KG1 (cell line): ENCODE data around the gene FERD3L.
A peak's percentile ranks its signal among the peaks of the same experiment; 100 is the strongest.
"Not testable (repeated sequence)": the region's sequence is repeated elsewhere in the genome, so short reads cannot be mapped to it uniquely, and the experiment has no call there.

Experiments used
- DNase-seq: peaks from one replicate; lab custom pipeline; 2025; lab: John Stamatoyannopoulos, UW

FERD3L gene, protein sequence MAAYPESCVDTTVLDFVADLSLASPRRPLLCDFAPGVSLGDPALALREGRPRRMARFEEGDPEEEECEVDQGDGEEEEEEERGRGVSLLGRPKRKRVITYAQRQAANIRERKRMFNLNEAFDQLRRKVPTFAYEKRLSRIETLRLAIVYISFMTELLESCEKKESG

DNA sequence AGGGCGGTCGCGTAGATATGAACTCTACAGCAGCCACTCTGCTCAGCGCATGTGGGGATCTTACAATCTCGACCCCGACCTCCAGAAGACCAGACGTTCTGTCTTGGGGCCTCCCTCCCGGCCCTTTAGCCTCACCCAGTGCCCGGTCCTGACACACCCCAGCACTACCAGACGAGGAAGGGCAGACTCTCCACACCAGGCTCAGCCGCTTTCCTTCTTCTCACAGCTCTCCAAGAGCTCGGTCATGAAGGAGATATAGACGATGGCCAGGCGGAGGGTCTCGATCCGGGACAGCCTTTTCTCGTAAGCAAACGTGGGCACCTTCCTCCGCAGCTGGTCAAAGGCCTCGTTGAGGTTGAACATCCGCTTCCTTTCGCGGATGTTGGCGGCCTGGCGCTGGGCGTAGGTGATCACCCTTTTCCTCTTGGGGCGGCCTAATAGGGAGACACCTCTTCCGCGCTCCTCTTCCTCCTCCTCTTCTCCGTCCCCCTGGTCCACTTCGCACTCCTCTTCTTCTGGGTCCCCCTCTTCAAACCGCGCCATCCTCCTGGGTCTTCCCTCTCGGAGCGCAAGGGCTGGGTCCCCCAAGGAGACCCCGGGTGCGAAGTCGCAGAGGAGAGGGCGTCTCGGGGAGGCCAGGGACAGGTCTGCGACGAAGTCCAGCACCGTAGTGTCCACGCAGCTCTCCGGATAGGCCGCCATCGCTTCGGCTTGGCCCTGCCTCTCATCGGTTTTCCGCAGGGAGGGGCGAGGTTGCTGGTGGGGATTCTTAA is at the start of gene FERD3L:
Gene FERD3L (minus strand): TSS at position 761 of the 773 bp plus-strand sequence. CDS start 59 bp downstream, at position 702.
- DNase-seq = no peak

DNA sequence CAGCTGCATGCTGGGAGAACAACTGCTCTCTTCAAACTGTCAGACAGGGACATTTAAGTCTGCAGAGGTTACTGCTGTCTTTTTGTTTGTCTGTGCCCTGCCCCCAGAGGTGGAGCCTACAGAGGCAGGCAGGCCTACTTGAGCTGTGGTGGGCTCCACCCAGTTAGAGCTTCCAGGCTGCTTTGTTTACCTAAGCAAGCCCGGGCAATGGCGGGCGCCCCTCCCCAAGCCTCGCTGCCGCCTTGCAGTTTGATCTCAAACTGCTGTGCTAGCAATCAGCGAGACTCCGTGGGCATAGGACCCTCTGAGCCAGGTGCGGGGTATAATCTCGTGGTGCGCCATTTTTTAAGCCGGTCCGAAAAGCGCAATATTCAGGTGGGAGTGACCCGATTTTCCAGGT is 49.2 kb upstream of the FERD3L start:
- not testable (repeated sequence) for DNase-seq

DNA sequence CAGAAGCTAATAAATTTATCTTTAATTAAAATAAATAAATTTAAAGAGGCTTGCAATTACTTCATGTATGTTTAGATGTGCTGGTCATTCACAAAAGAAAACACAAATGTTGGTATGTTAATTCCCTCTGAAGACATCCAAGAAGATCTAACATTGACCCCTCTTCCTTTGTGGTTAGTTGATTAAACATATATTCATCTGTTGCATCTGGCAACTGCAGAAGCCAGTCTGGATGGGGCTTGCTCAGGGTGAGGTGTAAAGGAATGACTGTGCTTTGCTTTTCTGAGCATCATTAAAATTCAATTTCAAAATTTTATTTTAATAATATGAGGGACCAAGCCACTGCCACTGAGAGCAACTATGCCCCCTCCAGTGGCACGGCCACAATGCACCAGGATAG is 36.4 kb upstream of the FERD3L start:
- no peak for DNase-seq

DNA sequence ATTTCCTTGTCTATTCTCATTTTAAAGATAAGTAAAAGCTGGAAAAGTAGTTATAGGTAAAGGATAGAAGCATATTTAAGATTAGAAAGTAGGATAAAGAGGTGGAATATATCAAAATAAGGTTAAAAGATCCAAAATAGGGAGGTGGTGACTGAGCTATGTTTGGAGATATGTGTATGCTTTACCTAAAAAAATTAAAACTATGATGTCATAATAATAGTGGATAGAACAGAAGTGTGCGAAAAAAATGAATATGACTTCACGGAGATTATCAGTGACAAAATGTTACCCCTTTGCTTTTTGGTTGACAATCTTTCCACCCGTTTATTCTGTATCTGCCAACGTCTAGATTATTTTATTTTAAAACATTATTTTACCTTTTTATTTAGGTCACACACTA is 33.4 kb upstream of the FERD3L start:
- no peak for DNase-seq

DNA sequence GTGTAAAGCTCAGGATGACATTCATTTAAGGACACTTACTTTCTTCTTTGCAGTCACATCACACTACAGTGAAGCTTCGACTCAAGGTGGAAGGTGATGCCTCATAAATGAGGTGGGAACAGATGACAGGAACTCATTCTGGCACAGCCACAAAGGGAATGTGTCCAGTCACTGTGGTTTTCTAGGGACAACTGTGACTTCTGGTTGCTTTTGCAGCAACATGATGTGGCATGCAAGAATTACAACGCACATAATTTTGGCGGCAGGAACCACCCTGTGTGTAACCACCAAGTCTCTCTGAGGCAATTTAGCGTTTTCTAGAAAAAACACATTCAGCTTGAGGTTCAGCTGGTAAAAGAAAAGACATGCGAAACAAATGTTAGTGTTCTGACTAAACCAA is 32.0 kb upstream of the FERD3L start:
- peak; percentile 1 for DNase-seq

DNA sequence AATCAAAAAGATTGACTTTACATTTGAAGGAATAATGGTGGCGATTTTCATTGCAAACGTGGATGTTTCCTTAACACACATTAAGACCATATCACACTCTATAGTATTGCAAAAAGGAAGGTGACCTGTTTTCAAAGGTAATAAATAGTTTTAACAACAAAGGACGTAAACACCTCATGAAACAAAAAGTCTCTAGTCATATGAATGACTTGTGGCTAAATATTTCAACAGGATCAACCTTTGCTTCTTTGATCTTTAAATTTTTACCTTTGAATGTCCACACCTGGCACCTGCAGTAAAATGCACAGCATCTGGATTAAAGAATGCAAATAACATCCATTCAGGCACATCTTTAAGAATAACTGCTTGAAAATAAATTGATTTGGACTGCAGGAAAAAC is 30.0 kb upstream of the FERD3L start:
- DNase-seq = no peak

DNA sequence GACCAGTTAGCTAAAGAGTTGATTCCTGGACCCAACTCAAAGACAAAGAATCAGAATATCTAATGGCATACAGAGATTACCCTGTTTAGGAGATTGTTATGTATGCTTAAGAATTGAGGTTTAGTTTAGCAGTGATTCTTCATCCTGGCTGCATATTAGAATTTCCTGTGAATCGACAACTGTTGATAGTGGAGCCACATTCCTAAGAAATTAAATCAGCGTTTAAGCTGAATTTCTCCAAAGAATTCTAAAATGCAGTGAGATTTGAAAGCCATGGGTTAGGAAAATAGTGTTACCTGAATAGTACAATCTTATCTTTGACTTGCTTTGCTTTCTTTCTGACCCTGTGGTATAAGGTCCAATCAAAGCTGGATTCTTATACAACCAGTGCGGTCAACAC is 16.4 kb upstream of the FERD3L start:
- DNase-seq = no peak

DNA sequence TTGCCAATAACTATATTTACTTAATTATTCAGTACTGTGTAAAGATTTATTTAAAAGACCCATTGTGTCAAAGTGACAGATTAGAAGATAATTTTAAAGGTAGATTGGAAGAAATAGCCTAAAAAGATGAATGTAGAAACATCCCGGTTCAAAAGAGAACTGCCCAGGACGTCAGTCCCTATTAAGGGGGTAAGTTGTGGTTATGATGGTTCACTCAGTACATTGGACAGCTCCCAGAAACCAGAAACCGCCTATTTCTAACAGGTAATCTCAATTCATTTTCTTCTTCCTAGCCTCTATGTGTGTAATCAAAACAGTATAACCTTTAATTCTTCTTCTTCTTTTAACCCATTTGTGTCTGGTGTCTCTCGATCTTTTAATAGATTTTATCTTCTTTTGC is 1.5 kb upstream of the FERD3L start:
- no peak for DNase-seq

DNA sequence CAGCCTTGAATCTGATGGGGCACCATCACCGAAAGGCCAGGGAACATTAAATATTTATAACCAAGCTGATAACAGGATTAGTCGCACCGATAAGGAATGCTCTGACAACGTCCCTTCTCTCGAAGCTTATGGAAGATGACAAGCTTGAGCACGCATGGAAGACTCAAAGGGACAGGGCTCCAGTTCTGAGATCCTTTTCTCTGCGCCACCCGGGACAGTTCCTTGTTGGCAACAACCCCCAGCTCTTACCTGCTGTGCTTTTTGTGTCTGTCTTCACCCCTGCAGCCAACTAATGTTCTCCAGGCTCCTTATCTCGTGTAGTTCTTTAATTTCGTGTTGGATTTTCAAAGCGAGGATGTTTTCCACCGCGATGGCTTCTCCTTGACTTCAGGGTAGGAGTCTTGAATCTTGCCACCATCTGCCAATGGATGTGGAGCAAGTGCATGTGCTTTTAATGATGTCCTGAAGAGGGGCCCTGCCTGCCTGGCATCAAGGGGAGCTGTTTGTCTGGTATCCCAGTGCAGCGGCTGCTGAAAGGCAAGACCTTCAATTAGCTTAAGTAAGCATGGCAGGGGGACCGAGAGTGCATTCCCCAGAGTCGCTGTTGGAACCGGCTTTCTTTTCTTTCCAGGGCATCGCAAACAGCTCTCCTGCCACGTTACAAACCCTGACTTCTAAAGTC is 354 bp upstream of the FERD3L start:
- no peak for DNase-seq

DNA sequence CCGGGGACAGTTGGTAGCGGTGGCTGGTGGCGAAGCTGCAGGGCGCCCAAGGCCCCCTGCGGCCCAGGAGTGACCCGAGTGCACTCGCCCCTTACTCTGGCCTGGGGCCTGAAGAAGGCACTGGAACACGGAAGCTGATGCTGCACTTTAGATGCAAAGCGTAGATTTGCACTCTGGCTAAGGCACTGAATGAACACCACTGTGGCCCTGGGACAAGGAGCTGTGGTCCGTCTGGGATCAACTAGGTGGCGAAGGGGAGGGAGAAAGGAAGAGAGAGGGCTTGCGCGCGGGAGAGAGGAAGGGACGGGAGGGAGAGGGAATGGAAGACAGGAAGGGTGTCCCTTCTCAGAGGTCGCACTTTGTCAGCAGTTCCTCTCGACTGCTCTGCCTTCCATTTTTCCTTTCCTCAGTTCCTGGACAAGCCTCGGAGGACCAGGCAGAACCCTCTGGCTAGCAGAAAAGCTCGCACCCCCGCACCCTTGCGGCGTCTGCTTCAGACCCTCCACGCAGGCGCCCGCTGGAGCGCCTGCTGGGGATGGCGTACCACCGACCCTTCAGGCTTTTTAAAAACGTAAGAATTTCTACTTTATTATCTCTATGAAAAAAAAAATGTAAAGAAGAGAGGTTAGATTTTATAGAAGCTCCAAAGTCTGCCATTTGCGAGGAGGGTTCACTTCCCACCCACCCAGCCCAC is 1.2 kb downstream of the FERD3L start:
- DNase-seq = no peak

DNA sequence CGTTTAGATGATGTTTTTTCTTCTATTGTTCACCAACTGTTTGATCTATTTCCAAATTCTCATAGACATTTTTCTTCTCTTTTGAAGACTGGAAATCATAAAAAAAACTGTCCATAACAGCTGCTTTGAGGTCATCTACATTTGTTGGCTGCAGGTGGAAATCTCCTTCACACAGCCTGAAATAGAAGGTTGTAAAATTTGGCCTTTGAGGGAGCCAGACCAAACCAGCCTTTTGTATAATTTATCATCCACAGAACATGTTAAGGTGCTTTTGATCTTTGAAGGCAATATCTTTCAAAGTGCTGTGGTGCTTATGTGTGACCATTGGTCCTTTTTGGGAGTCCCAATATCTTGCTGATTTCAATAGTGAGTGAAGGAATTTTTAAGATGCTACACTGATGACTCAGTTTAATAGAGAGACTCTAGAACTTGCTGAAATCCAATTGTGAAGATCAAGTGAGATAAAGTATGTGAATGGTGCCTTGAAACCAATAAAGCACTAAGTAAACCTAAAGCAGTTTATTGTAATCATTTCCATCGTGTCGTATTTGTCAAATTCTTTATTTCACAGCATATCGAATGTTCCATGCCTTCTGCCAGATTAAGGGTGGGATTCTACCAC is 5.4 kb downstream of the FERD3L start:
- no peak for DNase-seq

DNA sequence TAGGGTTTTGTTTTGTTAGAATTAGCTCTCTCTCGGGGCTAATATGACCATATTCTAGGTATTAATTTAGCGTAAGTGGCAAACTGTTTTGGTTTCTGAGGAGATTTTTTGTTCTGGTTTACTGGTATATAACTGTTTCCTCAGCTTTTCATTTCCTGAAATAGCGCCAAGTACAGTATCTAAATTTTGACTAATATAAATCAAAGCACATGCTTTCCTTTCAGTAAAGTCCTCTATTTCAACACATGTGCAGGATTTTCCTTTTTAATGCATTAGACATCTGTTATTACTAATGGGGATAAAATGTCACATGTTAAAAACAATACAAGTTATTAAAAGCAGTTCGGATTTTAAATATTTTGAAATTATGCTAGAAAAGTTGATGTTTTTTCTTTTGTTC is 11.3 kb downstream of the FERD3L start:
- DNase-seq = no peak

DNA sequence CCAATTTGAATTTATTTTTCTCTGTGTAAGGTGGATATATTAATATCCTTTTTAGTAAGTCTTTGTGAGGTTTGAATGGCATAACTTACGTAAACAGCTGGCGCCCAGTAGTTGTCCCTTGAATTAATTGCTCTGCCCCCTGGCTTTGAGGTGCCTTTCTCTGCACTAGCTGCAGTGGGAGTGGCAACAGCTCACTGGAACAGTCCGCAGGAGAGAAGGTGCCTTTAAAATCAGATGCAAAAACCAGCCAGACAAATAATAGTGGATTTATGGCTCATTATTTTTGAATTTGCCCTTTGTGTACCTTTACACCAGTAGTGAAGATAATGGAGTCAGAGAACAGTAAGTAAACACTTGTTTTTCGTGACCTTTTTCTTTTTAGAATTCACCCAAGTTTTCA is 11.8 kb downstream of the FERD3L start:
- DNase-seq = no peak

DNA sequence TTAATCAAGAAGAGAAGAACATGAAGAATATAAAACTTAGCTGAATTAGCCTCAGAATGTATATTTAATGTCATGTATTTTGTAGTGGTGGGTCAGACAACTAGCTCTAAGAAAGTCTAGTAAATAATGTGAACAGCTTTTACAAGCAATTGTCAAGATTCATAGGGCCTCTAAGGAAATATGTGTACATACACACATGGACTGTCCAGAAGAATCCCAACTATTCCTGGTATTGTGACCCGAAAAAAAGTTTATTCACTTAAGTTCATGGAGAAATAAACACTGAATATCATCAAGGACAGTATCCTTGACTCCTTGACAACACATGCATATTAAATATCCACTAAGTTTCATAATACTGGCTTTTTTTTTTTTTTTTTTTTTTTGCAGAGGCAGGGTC is 16.4 kb downstream of the FERD3L start:
- DNase-seq = no peak

DNA sequence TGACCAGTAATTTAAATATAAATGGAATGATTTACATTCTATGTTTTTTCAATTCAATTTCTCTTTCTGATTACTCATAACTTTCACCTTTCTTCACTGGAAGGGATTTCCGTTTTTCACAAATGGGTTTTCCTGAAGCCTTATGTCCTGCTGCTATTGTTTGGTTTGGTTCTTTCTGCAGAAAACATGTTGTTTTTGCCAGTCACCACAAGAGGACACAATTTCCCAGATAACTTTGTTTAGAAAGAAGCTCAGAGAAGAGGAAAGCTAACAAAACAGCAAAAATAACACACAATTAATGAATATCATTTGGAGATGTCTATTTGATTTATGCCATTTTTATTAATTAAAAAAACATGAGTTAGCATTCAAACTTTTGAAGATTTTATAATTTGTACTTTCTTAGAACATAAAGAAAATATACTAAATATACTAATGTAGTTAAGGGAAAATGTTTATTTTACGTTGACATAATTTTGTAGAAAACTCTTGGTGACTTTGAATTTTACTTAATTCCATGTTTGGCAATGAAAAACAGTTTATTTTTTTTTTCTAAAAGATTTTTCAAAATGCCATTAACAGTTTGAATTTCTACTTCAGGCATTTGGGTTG is 23.1 kb downstream of the FERD3L start:
- DNase-seq = no peak

DNA sequence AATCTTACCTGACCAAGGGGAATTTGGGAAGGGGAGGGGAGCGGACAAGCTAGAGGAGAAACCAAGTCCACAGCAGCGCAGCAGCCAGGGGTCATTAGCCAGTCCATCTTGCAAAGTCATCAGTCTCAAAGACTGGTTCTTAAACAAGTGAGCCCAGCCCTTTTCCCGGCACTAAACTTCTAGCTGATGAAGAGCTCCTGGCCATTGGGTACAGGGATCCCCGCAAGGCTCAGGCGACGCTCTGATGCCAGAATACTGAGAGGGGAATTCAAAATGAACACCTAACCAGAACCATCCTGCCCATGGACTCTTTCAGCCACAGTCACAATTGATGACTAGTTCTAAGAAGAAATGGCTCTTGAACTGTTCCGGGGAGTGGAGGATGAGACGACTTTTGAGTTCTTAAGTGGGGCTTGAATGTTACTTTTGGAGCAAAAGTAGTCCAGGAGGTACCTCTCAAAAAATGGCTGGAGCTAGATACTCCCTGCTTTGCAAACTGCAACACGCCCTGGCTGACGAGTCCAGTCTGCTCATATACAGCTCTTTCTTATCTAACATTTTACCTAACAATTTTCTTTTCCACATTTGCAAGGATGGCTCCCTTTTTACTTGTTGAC is 25.2 kb downstream of the FERD3L start:
- no peak for DNase-seq

DNA sequence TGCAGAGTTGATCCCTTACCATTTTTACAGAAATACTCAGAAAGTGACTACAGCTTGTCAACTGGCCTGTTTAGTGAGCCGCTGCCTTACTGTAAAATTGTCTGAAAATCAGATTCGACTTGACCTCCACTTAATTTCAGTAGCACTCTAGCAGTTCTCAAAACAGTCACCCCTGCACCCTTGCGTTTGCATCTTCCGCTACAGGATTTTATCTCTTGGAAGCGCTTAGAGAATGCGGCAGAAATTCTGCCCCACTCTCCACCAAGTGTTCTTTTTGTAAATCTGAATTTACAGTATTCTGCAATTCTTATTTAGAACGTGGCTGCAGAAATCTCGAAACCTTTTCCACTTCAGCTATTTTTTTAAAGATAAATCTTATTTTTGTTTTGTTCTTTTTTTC is 25.8 kb downstream of the FERD3L start:
- no peak for DNase-seq

DNA sequence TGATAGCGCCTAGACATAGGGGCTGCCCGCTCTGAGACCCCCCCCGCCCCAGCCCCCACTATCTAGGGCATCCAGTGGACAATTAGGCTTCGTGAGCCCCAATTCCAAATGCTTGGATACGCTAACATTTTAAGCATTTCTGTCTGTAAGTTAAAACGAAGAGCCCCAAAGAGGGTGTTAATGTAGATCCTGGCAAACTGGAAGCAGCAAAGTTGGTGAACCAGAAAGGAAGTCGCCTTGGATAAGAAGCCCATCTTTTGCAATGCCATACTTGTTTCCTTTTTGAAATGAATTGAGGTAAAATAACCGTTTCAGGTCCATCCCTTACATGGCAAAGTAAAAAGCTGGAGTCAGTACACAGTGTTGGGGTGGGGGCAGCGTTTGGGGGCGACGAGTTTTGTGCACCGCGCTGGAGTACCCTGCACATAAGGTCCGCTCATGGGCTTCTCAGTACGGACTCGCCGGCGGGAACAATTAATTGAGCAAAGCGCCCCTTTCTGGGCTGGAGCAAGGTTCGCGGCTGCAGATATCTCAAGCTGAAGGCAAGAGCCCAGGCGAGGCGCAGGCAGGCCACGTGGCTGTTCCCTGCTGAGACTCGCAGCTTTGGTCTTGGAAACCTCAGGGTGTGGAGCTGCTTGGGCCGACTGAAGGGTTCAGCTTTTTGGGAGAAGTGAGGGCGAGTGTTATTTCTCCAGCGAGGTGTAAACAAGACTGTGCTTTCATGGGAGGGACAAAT is 26.4 kb downstream of the FERD3L start:
- DNase-seq = no peak

DNA sequence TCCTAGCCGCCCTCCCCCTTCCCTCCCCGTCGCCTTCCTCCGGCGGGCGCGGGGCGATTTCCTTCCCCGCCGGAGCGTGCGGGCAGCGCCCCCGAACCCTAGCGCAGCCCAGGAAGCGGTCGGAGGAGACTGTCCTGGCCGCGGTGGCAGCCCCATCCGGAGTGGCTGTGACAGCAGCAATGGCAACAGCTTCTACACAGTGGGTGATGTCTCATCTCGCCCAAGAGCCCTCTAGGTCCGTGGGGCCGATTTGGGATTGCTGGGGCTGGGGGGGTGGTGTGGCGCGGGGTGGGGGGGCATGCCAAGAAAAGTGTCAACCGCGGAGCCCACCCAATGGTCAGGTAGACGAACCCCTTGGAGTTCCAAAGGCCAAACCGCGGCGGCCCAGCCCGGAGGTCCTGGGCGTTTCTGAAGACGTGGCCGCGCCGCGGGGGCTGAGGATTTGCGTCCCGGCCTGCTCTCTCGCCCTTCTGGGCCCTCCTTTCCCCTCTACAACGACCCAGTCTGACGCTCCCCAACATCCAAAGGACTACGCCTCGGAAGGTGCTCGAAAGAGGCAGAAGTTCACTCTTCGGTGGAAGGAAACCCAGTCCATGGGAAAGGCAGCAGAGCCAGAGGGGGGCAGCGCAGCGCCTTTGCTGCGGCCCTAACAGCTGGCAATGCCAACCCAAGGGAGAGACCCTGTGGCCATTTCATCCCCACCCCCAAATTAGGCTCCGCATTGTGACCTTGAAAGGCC is 27.2 kb downstream of the FERD3L start:
- no peak for DNase-seq
